ENCODE measurements around the gene FRY. TPM values are rescaled to one million over a fixed set of nuclear protein-coding genes. Genes with fewer than 3 reads are reported as not detected.

FRY gene
- total RNA-seq, 1 donor: 12.3 TPM

GRCh38 chr13:32222046-32222676 lies 190.6 kb downstream of the FRY start:
- H3K4me3 ChIP-seq (ENCODE audit: insufficient read depth, low read length): no peak overlapping the region
- no peaks in the 10 kb centered on the region for H3K27me3 ChIP-seq (ENCODE audit: insufficient read depth, low read length)
- no peak overlapping the region for H2AFZ ChIP-seq (ENCODE audit: low read length)
- TF ChIP-seq CTCF (IDR thresholded peaks at IDR 0.05; ENCODE audit: extremely low read depth, low read depth, low read length): no peak
- no peaks in the 10 kb centered on the region for H3K79me2 ChIP-seq (ENCODE audit: insufficient read depth, low read length)
- no peaks in the 10 kb centered on the region for H4K20me1 ChIP-seq (ENCODE audit: insufficient read depth, low read length)
- peaks cover 16% of the 10 kb centered on the region for H3K4me1 ChIP-seq (ENCODE audit: insufficient read depth, low read length)
- no peaks in the 10 kb centered on the region for H3K36me3 ChIP-seq (ENCODE audit: insufficient read depth, low read length)
- no peak overlapping the region for H3K4me2 ChIP-seq (ENCODE audit: insufficient read depth, low read length)
- H3K9me3 ChIP-seq (ENCODE audit: low read depth, low read length): no peaks in the 10 kb centered on the region
- no peak overlapping the region for H3K27ac ChIP-seq (ENCODE audit: low read depth, low read length)
- DNase-seq (ENCODE audit: insufficient read length, low spot score, missing footprints): no peak

GRCh38 chr13:32224916-32225315 lies 193.3 kb downstream of the FRY start:
- Histone ChIP-seq H3K27me3 (ENCODE audit: insufficient read depth, low read length) (no peaks in the 10 kb centered on the region), H3K9me3 (ENCODE audit: low read depth, low read length) (no peaks in the 10 kb centered on the region), H3K4me2 (ENCODE audit: insufficient read depth, low read length) (peak overlapping the region; percentile 44), H4K20me1 (ENCODE audit: insufficient read depth, low read length) (no peaks in the 10 kb centered on the region), H2AFZ (ENCODE audit: low read length) (no peak overlapping the region), H3K4me1 (ENCODE audit: insufficient read depth, low read length) (peaks cover 16% of the 10 kb centered on the region), H3K79me2 (ENCODE audit: insufficient read depth, low read length) (no peaks in the 10 kb centered on the region), H3K27ac (ENCODE audit: low read depth, low read length) (peak overlapping the region; percentile 54), H3K36me3 (ENCODE audit: insufficient read depth, low read length) (no peaks in the 10 kb centered on the region), H3K4me3 (ENCODE audit: insufficient read depth, low read length) (no peak overlapping the region)
- peak; percentile 26 for DNase-seq (ENCODE audit: insufficient read length, low spot score, missing footprints)
- TF ChIP-seq CTCF (IDR thresholded peaks at IDR 0.05; ENCODE audit: extremely low read depth, low read depth, low read length): no peak

- no peak for TF ChIP-seq CTCF (IDR thresholded peaks at IDR 0.05; ENCODE audit: extremely low read depth, low read depth, low read length)
- Histone ChIP-seq H2AFZ (ENCODE audit: low read length) (peak overlapping the region; percentile 13), H4K20me1 (ENCODE audit: insufficient read depth, low read length) (no peaks in the 10 kb centered on the region), H3K27me3 (ENCODE audit: insufficient read depth, low read length) (no peaks in the 10 kb centered on the region), H3K79me2 (ENCODE audit: insufficient read depth, low read length) (no peaks in the 10 kb centered on the region), H3K36me3 (ENCODE audit: insufficient read depth, low read length) (no peaks in the 10 kb centered on the region), H3K4me2 (ENCODE audit: insufficient read depth, low read length) (peak overlapping the region; percentile 44), H3K9me3 (ENCODE audit: low read depth, low read length) (no peaks in the 10 kb centered on the region), H3K27ac (ENCODE audit: low read depth, low read length) (peak overlapping the region; percentile 54), H3K4me1 (ENCODE audit: insufficient read depth, low read length) (peaks cover 16% of the 10 kb centered on the region), H3K4me3 (ENCODE audit: insufficient read depth, low read length) (no peak overlapping the region)
- peak; percentile 45 for DNase-seq (ENCODE audit: insufficient read length, low spot score, missing footprints)
These were observed 193.9 kb downstream of the FRY start for GRCh38 chr13:32225481-32225931.

- H3K27ac ChIP-seq (ENCODE audit: low read depth, low read length): no peak overlapping the region
- H3K4me3 ChIP-seq (ENCODE audit: insufficient read depth, low read length): no peak overlapping the region
- no peak for TF ChIP-seq CTCF (IDR thresholded peaks at IDR 0.05; ENCODE audit: extremely low read depth, low read depth, low read length)
- no peak overlapping the region for H2AFZ ChIP-seq (ENCODE audit: low read length)
- no peaks in the 10 kb centered on the region for H3K79me2 ChIP-seq (ENCODE audit: insufficient read depth, low read length)
- DNase-seq (ENCODE audit: insufficient read length, low spot score, missing footprints): peak; percentile 23
- no peaks in the 10 kb centered on the region for H3K9me3 ChIP-seq (ENCODE audit: low read depth, low read length)
- no peaks in the 10 kb centered on the region for H4K20me1 ChIP-seq (ENCODE audit: insufficient read depth, low read length)
- no peak overlapping the region for H3K4me2 ChIP-seq (ENCODE audit: insufficient read depth, low read length)
- H3K27me3 ChIP-seq (ENCODE audit: insufficient read depth, low read length): no peaks in the 10 kb centered on the region
- H3K4me1 ChIP-seq (ENCODE audit: insufficient read depth, low read length): peaks cover 16% of the 10 kb centered on the region
- peaks cover 4% of the 10 kb centered on the region for H3K36me3 ChIP-seq (ENCODE audit: insufficient read depth, low read length)
These were observed 196.9 kb downstream of the FRY start for GRCh38 chr13:32228330-32229041.
